Neuronal stem cell (in vitro differentiated cells): Measurements from ENCODE around the gene PAK3.

Source experiments
- DNase-seq: peaks from one replicate; pipeline ENCODE4 v3.0.0-alpha.2; 2013; ENCODE audit warnings: low spot score
- H2AFZ ChIP-seq: one replicate; pipeline ENCODE4 v1.6.1; 2013; ENCODE audit warnings: mild to moderate bottlenecking, low read length, inconsistent platforms
- H2AK5ac ChIP-seq: 2 replicates; pipeline ENCODE4 v1.6.1; 2013; ENCODE audit warnings: low read depth, mild to moderate bottlenecking, inconsistent platforms, low read length, moderate library complexity, mixed read lengths
- H2BK120ac ChIP-seq: 2 replicates; pipeline ENCODE4 v1.6.1; 2013; ENCODE audit warnings: low read depth, mild to moderate bottlenecking, inconsistent platforms, low read length, moderate library complexity, mixed read lengths
- H2BK12ac ChIP-seq: one replicate; pipeline ENCODE4 v1.6.1; 2013; ENCODE audit warnings: low read length, inconsistent platforms
- H2BK15ac ChIP-seq: 2 replicates; pipeline ENCODE4 v1.6.1; 2013; ENCODE audit warnings: mild to moderate bottlenecking, low read length, inconsistent platforms, mixed read lengths
- H2BK5ac ChIP-seq: one replicate; pipeline ENCODE4 v1.6.1; 2013; ENCODE audit warnings: inconsistent platforms, mild to moderate bottlenecking, low read length, moderate library complexity
- H3K14ac ChIP-seq: one replicate; pipeline ENCODE4 v1.6.1; 2013; ENCODE audit warnings: low read length, inconsistent platforms
- H3K18ac ChIP-seq: 2 replicates; pipeline ENCODE4 v1.6.1; 2013; ENCODE audit warnings: low read length, inconsistent platforms
- H3K23ac ChIP-seq: 2 replicates; pipeline ENCODE4 v1.6.1; 2013; ENCODE audit warnings: low read depth, mild to moderate bottlenecking, mixed read lengths, low read length, inconsistent platforms; ENCODE audit not compliant: poor library complexity
- H3K27ac ChIP-seq: replicated peaks from 3 replicates; pipeline ENCODE4 v1.5.1; 2013; ENCODE audit warnings: low read length, inconsistent platforms
- H3K27me3 ChIP-seq, 3 experiments: 2 replicates each; pipeline ENCODE4 v1.6.1; 2013; ENCODE audit warnings: low read length in 3 of 3, mild to moderate bottlenecking in 2 of 3, inconsistent platforms in 1 of 3, low read depth in 1 of 3, mixed read lengths in 1 of 3, moderate library complexity in 1 of 3; ENCODE audit not compliant: control insufficient read depth in 3 of 3, insufficient read depth in 3 of 3
- H3K36me3 ChIP-seq, 2 donors: replicated peaks in 1 of 2; 2 replicates each; pipeline ENCODE4 v1.6.1; 2013; ENCODE audit warnings: low read length in 2 of 2; ENCODE audit not compliant: control insufficient read depth in 2 of 2, insufficient read depth in 2 of 2
- H3K4ac ChIP-seq: 2 replicates; pipeline ENCODE4 v1.6.1; 2013; ENCODE audit warnings: inconsistent platforms, mild to moderate bottlenecking, low read length, moderate library complexity
- H3K4me1 ChIP-seq, 2 donors: 1 replicate in 1 of 2; 2 replicates in 1 of 2; pipeline ENCODE4 v1.6.1; 2013; ENCODE audit warnings: low read length in 2 of 2, low read depth in 1 of 2; ENCODE audit not compliant: control insufficient read depth in 2 of 2, insufficient read depth in 1 of 2
- H3K4me2 ChIP-seq: one replicate; pipeline ENCODE4 v1.6.1; 2013; ENCODE audit warnings: mild to moderate bottlenecking, low read length, inconsistent platforms; ENCODE audit not compliant: insufficient read depth, poor library complexity, severe bottlenecking
- H3K4me3 ChIP-seq, 2 donors: 2 replicates each; pipeline ENCODE4 v1.5.1; 2013; ENCODE audit warnings: low read length in 2 of 2, mild to moderate bottlenecking in 2 of 2, inconsistent platforms in 1 of 2, moderate library complexity in 1 of 2
- H3K79me1 ChIP-seq: one replicate; pipeline ENCODE4 v1.6.1; 2013; ENCODE audit warnings: low read depth, mild to moderate bottlenecking, inconsistent platforms, low read length, moderate library complexity
- H3K9ac ChIP-seq: one replicate; pipeline ENCODE4 v1.6.1; 2013; ENCODE audit warnings: mild to moderate bottlenecking, low read depth, low read length, inconsistent platforms; ENCODE audit not compliant: poor library complexity
- H3K9me3 ChIP-seq, 2 donors: replicated peaks in 1 of 2; 2 replicates each; pipeline versions ENCODE3 to v1.6.1; 2013; ENCODE audit warnings: low read length in 2 of 2, mild to moderate bottlenecking in 2 of 2, inconsistent platforms in 1 of 2, low read depth in 1 of 2, mixed read lengths in 1 of 2, moderate library complexity in 1 of 2; ENCODE audit not compliant: control insufficient read depth in 2 of 2, insufficient read depth in 1 of 2
- H4K8ac ChIP-seq: one replicate; pipeline ENCODE4 v1.6.1; 2013; ENCODE audit warnings: low read depth, mild to moderate bottlenecking, inconsistent platforms, low read length, moderate library complexity
- H4K91ac ChIP-seq: one replicate; pipeline ENCODE4 v1.6.1; 2013; ENCODE audit warnings: low read length, low read depth, mild to moderate bottlenecking, inconsistent platforms; ENCODE audit not compliant: poor library complexity
- WGBS, 2 donors: extraction: QIAGEN DNeasy Blood & Tissue Kit; methylation state at CpG; one replicate each; pipeline ENCODE4 v1.1.7; 2013; ENCODE audit warnings: missing lambda C conversion rate in 2 of 2, mixed read lengths in 1 of 2; ENCODE audit not compliant: insufficient read length in 2 of 2, insufficient replicate concordance in 1 of 2; ENCODE audit errors: extremely low coverage in 2 of 2; 5-methylcytosine and 5-hydroxymethylcytosine counted together

PAK3 gene

DNA sequence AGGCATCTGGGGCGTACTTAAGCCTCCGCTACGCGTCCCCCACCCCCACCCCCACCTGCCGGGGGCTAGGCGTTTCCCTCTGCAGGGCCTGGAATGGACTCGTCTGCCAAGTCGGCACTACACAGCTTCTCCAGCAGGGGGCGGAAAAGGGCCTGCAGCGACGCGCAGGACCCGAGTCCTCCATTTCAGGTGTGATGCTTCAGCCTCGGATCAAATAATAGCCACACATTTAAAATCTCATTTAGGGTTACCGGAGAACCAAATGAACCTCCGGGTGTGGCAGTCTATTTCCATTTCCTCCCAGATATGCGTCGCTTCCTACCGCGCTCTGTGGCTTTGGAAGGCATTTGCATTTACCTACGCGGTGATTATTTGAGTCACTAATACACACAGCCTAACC lies 2.9 kb downstream of the PAK3 start:
- Histone ChIP-seq H2BK15ac (no peak overlapping the region), H2AFZ (no peak overlapping the region), H3K23ac (no peak overlapping the region), H2BK12ac (no peak overlapping the region), H3K4me1 (peaks cover 0 to 7% of the 10 kb centered on the region in 2 donors), H2BK120ac (no peak overlapping the region), H3K9me3 (no peaks in the 10 kb centered on the region), H2AK5ac (no peak overlapping the region), H3K79me1 (no peaks in the 10 kb centered on the region), H3K4me2 (no peak overlapping the region), H2BK5ac (no peak overlapping the region), H3K27ac (no peak overlapping the region), H4K8ac (no peak overlapping the region), H3K36me3 (no peaks in the 10 kb centered on the region), H3K4ac (no peak overlapping the region), H4K91ac (no peak overlapping the region), H3K27me3 (peaks cover 0 to 20% (median 0%) of the 10 kb centered on the region in 3 experiments), H3K4me3 (no peak overlapping the region), H3K9ac (no peak overlapping the region), H3K14ac (no peak overlapping the region), H3K18ac (no peak overlapping the region)
- no CpG with 5 or more reads among the region's 22 CpGs for WGBS, 2 donors
- peak; percentile 26 for DNase-seq

DNA sequence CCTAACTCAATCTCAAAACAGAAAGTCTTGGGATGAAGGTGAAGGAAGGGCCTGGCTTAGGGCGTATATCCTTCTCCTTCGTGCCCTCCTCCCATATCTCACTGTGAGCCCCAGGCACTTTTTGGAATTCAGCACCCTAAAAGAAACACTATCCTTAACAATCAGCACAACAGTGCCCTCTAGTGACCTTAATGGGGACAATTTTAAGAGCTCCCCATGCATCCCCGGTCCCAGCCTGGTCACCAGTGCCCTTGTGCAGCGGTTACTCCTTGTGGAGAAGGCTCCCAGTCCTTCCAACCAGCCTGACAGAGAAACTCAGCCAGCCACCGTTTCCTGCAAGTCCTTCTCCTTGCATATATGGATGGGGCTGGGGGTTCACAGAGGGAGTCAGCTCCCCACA lies 4.2 kb downstream of the PAK3 start:
- no peaks in the 10 kb centered on the region for H3K9me3 ChIP-seq
- H3K36me3 ChIP-seq: no peaks in the 10 kb centered on the region
- H3K4me1 ChIP-seq: peaks cover 0 to 7% of the 10 kb centered on the region in 2 donors
- H2AFZ ChIP-seq: no peak overlapping the region
- no peak overlapping the region for H2BK12ac ChIP-seq
- H3K27ac ChIP-seq: no peak overlapping the region
- H2BK15ac ChIP-seq: no peak overlapping the region
- H3K23ac ChIP-seq: no peak overlapping the region
- H3K9ac ChIP-seq: no peak overlapping the region
- H4K91ac ChIP-seq: no peak overlapping the region
- H3K4me3 ChIP-seq: no peak overlapping the region
- H3K18ac ChIP-seq: no peak overlapping the region
- H3K4me2 ChIP-seq: no peak overlapping the region
- no peak overlapping the region for H3K14ac ChIP-seq
- DNase-seq: peak; percentile 21
- no peak overlapping the region for H2BK5ac ChIP-seq
- H4K8ac ChIP-seq: no peak overlapping the region
- no peak overlapping the region for H3K4ac ChIP-seq
- no peak overlapping the region for H2AK5ac ChIP-seq
- no peak overlapping the region for H2BK120ac ChIP-seq
- no CpG with 5 or more reads among the region's 5 CpGs for WGBS, 2 donors
- H3K79me1 ChIP-seq: no peaks in the 10 kb centered on the region
- H3K27me3 ChIP-seq: peaks cover 0 to 24% (median 0%) of the 10 kb centered on the region in 3 experiments

DNA sequence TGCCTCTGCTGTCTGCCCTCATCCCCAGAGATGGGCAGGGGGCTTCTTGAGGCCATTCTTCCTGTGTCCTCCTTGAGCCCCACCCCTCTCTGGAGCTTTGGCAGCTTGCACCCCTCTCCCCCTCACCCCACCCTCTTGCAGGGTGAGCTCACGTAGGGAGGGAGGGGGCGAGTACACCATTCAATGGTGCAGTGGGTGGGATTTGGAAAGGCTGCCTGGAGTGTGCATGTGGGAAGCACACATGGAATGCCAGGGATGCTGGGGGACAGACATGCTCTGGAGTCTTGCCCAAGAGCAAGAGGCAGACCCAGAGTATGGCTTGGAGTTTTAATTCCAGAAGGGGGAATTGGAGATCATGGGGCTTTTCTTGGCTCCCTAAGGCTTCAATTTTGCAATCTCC lies 5.6 kb downstream of the PAK3 start:
- Histone ChIP-seq H4K91ac (no peak overlapping the region), H3K27ac (no peak overlapping the region), H3K4me1 (peaks cover 0 to 7% of the 10 kb centered on the region in 2 donors), H3K14ac (no peak overlapping the region), H3K23ac (no peak overlapping the region), H2AK5ac (no peak overlapping the region), H2BK120ac (no peak overlapping the region), H3K36me3 (peaks cover 0 to 7% of the 10 kb centered on the region in 2 donors), H3K4me2 (no peak overlapping the region), H3K27me3 (peaks cover 0 to 14% (median 0%) of the 10 kb centered on the region in 3 experiments), H3K4ac (no peak overlapping the region), H3K4me3 (no peak overlapping the region), H3K9ac (no peak overlapping the region), H2BK5ac (no peak overlapping the region), H2BK12ac (no peak overlapping the region), H2AFZ (no peak overlapping the region), H4K8ac (no peak overlapping the region), H3K9me3 (no peaks in the 10 kb centered on the region), H3K18ac (no peak overlapping the region), H2BK15ac (no peak overlapping the region), H3K79me1 (no peaks in the 10 kb centered on the region)
- no peak for DNase-seq
- no CpG with 5 or more reads among the region's 2 CpGs for WGBS, 2 donors

DNA sequence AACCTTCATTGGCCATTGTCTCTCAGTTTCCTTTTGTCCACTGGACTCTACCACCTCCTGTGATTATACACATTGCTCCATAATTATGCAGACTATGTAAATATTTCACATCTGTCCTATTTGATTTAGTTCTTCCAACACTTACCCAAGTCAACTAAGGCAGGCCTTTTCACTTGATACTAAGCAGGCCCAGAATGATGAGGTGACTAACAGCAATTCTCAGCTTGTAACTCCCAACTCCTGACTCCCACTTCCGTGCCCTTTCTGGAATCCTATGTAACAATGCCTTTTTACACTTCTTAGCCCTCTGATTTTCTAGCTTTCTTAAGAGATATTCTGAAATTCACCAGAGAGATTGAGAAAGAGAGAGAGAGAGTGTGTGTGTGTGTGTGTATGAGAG lies 6.6 kb downstream of the PAK3 start:
- Histone ChIP-seq H3K36me3 (peaks cover 0 to 7% of the 10 kb centered on the region in 2 donors), H3K23ac (no peak overlapping the region), H2BK5ac (no peak overlapping the region), H3K4me2 (no peak overlapping the region), H3K4me3 (no peak overlapping the region), H2BK120ac (no peak overlapping the region), H2BK12ac (no peak overlapping the region), H3K27ac (no peak overlapping the region), H3K14ac (no peak overlapping the region), H3K18ac (no peak overlapping the region), H4K8ac (no peak overlapping the region), H2BK15ac (no peak overlapping the region), H3K79me1 (no peaks in the 10 kb centered on the region), H2AK5ac (no peak overlapping the region), H3K4ac (no peak overlapping the region), H3K27me3 (peaks cover 0 to 9% (median 0%) of the 10 kb centered on the region in 3 experiments), H3K9me3 (no peaks in the 10 kb centered on the region), H3K9ac (no peak overlapping the region), H2AFZ (no peak overlapping the region), H4K91ac (no peak overlapping the region), H3K4me1 (peaks cover 0 to 7% of the 10 kb centered on the region in 2 donors)
- no CpG with 5 or more reads among the region's 1 CpG for WGBS, 2 donors
- DNase-seq: no peak
